Measurements from ENCODE around the gene CD9. TPM values are rescaled to one million over a fixed set of nuclear protein-coding genes. Genes with fewer than 3 reads are reported as not detected.
"Not testable (repeated sequence)": the region's sequence is repeated elsewhere in the genome, so short reads cannot be mapped to it uniquely, and the experiment has no call there.

The CD9 gene
- total RNA-seq, 2 experiments from 2014 or later, result 3.1 to 3.3 TPM

DNA sequence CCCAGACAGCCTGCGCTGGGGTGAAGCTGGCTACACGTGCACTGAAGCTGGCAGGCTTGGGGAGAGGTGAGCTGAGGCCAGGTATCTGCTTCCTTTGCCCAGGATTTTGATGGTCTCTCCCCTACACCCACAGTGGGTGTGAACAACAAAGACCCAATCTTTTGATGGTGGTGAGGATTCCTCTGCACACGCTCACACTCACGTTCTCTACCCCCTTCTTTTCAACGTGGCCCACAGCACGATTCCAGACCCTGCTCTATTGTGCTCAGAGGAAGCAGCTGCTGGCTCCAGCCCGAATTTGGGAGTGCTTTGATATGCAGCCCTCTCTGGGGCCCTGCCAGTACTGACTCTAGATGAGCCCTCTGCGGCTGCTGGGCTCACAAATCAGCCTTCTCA, 4.9 kb downstream of the CD9 start:
- Mint-ChIP-seq H3K9me3 (no peaks in the 10 kb centered on the region), H3K27ac (no peak overlapping the region), H3K4me1 (ENCODE audit: low read depth) (peaks cover 2% of the 10 kb centered on the region), H3K36me3 (ENCODE audit: low read depth) (no peaks in the 10 kb centered on the region), H3K4me3 (no peak overlapping the region), H3K27me3 (ENCODE audit: low read depth) (peaks cover 32% of the 10 kb centered on the region)
- CTCF ChIA-PET, result interaction anchor here (3.3 kb wide), 1 partner anchor 10 kb away, joined by 16 read pairs; no protein-coding TSS in a partner anchor
- intact Hi-C loops (cut with micrococcal nuclease), result no loop called here
- no peak for DNase-seq

DNA sequence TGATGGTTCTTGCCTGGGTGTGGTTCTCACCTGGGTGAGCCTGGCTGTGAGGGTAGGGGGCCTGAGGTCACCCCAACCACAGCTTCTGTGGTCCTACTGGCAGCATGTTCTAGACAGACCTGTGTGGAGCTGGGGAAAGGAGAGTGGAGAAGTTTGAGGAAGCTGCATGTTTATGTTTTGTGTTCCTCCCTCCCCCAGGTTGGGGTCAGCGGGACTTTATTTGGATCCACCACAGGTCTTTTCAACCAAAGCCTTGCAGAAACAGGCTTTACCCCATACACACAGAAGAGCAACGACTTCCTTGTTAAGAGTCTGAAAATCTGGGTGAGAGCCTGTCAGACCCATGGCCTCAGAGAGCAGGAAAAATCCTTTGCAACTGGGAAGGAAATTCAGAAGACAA, 5.6 kb downstream of the CD9 start:
- Mint-ChIP-seq H3K36me3 (ENCODE audit: low read depth) (no peaks in the 10 kb centered on the region), H3K4me1 (ENCODE audit: low read depth) (peaks cover 2% of the 10 kb centered on the region), H3K4me3 (no peak overlapping the region), H3K9me3 (no peaks in the 10 kb centered on the region), H3K27ac (no peak overlapping the region), H3K27me3 (ENCODE audit: low read depth) (peaks cover 32% of the 10 kb centered on the region)
- intact Hi-C loops (cut with micrococcal nuclease), result no loop called here
- DNase-seq, result no peak
- CTCF ChIA-PET, result interaction anchor here (3.3 kb wide), 1 partner anchor 10 kb away, joined by 16 read pairs; no protein-coding TSS in a partner anchor

DNA sequence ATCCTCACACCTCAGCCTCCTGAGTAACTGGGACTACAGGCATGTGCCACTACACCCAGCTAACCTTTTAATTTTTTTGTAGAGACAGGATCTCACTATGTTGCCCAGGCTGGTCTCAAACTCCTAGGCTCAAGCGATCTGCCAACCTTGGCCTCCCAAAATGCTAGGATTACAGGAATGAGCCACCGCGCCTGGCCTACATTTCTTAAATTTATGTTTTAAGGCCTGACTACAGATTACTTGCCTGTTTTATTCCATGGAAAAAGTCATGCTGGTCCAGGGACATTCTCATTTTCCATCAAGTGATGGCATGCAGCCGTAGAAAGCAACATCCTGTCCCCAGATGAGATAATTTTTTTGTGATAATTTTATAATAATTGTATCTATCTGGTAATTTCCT, 6.1 kb downstream of the CD9 start:
- peaks cover 29% of the 10 kb centered on the region for H3K27me3 Mint-ChIP-seq (ENCODE audit: low read depth)
- CTCF ChIA-PET, result interaction anchor here (1.5 to 3.3 kb wide), 2 partner anchors 11 kb away, joined by 6 to 16 read pairs; no protein-coding TSS in a partner anchor
- H3K4me1 Mint-ChIP-seq (ENCODE audit: low read depth), result no peaks in the 10 kb centered on the region
- H3K27ac Mint-ChIP-seq, result no peak overlapping the region
- intact Hi-C loops (cut with micrococcal nuclease), result no loop called here
- no peaks in the 10 kb centered on the region for H3K36me3 Mint-ChIP-seq (ENCODE audit: low read depth)
- H3K4me3 Mint-ChIP-seq, result no peak overlapping the region
- no peaks in the 10 kb centered on the region for H3K9me3 Mint-ChIP-seq
- DNase-seq, result no peak

DNA sequence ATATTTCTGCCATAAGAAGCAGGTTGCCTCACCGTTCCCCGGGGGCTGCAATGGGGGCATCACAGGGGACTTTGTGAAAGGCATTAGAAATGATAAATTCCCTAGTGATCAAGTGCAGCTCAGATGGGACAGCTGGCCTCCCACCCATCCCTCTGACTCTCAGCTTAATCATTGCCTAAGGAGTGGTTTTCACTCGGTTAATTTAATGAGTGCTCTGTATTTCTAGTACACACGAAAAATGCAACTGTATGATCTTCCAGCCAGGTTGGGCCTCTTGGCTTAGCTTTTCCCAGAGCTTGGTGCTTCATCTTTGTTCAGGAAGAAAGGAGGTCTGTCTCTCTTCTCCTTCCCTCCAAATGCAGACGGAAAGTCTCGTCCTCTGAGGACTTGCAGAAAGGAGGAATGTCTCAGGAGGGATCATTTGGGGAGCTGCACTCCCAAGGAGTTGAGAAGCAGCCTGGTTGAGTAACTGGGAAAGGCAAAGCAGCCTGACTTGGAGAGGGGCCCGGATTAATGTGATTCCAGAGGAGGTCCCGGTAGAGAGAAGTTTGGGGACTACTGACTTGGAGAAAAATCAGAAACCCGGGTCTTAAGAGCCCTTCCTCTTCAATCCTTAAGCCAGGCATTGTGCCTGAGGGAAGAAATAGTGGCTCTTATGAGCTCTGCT, 7.2 kb downstream of the CD9 start:
- no peaks in the 10 kb centered on the region for H3K36me3 Mint-ChIP-seq (ENCODE audit: low read depth)
- intact Hi-C loops (cut with micrococcal nuclease), result no loop called here

DNA sequence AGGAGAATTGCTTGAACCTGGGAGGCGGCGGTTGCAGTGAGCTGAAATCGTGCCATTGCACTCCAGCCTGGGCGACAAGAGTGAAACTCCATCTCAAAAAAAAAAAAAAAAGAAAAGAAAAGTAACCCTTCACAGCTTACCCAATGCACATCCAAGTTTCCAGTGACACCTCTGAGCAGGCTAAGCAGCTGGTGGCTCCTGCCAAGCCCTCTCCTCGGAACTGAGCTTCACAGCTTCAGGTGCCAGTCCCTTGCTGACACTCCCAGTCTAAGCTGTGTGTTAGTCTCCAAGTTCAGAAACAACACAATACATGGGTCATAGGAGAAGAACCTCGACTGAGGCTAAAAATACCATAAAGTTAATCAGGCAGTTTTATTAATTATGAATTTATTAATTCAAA, 7.9 kb downstream of the CD9 start:
- CTCF ChIA-PET, result interaction anchor here (1.1 kb wide), 1 partner anchor 71 kb away, joined by 5 read pairs; no protein-coding TSS in a partner anchor
- H3K27ac Mint-ChIP-seq, result no peak overlapping the region
- H3K9me3 Mint-ChIP-seq, result no peaks in the 10 kb centered on the region
- H3K36me3 Mint-ChIP-seq (ENCODE audit: low read depth), result no peaks in the 10 kb centered on the region
- no peaks in the 10 kb centered on the region for H3K4me1 Mint-ChIP-seq (ENCODE audit: low read depth)
- intact Hi-C loops (cut with micrococcal nuclease), result no loop called here
- DNase-seq, result no peak
- H3K4me3 Mint-ChIP-seq, result no peak overlapping the region
- H3K27me3 Mint-ChIP-seq (ENCODE audit: low read depth), result peaks cover 13% of the 10 kb centered on the region

More for the DNA sequence above, 7.2 kb downstream of the CD9 start:
- CTCF ChIA-PET, result interaction anchor here (0.9 to 1.5 kb wide), 3 partner anchors 12 to 79 kb away, joined by 4 to 6 read pairs (median 5); no protein-coding TSS in a partner anchor
- no peak overlapping the region for H3K4me3 Mint-ChIP-seq
- peaks cover 21% of the 10 kb centered on the region for H3K27me3 Mint-ChIP-seq (ENCODE audit: low read depth)
- no peaks in the 10 kb centered on the region for H3K4me1 Mint-ChIP-seq (ENCODE audit: low read depth)
- H3K9me3 Mint-ChIP-seq, result no peaks in the 10 kb centered on the region
- H3K27ac Mint-ChIP-seq, result no peak overlapping the region
- no peak for DNase-seq

DNA sequence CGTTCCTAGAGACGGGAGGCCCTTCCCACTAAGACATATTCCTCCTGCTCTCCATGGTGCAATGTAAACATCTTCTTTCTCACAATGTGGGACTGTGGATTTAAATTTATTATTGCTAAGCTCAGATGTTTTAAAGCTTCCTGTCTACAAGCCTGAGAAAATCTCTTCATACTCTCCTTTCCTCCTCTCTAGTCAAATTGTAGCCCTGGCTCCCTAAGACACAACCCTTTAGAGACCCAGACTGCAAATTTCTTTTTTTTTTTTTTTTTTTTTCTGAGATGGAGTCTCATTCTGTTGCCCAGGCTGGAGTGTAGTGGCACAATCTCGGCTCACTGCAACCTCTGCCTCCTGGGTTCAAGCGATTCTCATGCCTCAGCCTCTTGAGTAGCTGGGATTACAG, 9.2 kb downstream of the CD9 start:
- H3K9me3 Mint-ChIP-seq; DNase-seq; H3K4me1 Mint-ChIP-seq (ENCODE audit: low read depth); H3K4me3 Mint-ChIP-seq; intact Hi-C loops (cut with micrococcal nuclease); H3K36me3 Mint-ChIP-seq (ENCODE audit: low read depth); H3K27me3 Mint-ChIP-seq (ENCODE audit: low read depth); H3K27ac Mint-ChIP-seq: not testable (repeated sequence)
- CTCF ChIA-PET, result interaction anchor here (0.7 kb wide), 1 partner anchor 147 kb away, joined by 3 read pairs; no protein-coding TSS in a partner anchor

DNA sequence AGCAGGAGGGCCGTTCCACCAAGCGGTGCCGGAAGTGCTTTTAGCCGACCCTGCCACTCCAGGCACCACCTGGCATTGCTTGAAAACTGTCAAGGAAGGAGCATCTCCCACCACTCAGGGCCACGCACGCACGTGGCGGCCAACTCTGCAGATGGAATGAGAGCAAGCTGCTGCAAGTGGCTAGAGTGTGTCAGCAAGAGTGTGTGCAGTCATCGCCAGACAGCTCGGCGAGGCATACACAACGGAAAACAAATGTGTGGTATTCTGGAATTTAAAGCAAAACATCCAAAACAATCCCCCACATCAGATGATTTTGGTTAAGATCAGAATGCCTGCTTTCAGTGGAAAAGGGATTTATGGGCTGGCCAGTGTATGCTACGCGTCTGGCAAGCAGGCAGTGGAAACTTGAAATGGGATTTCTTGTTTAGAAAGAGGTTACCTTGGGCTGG, 11.2 kb downstream of the CD9 start:
- intact Hi-C loops (cut with micrococcal nuclease), result no loop called here
- H3K36me3 Mint-ChIP-seq (ENCODE audit: low read depth), result no peaks in the 10 kb centered on the region
- no peaks in the 10 kb centered on the region for H3K9me3 Mint-ChIP-seq
- no peaks in the 10 kb centered on the region for H3K27me3 Mint-ChIP-seq (ENCODE audit: low read depth)
- CTCF ChIA-PET, result interaction anchor here (1.8 kb wide), 1 partner anchor 16 kb away, joined by 5 read pairs; no protein-coding TSS in a partner anchor
- H3K27ac Mint-ChIP-seq, result no peak overlapping the region
- H3K4me3 Mint-ChIP-seq, result no peak overlapping the region
- no peak for DNase-seq
- no peaks in the 10 kb centered on the region for H3K4me1 Mint-ChIP-seq (ENCODE audit: low read depth)

DNA sequence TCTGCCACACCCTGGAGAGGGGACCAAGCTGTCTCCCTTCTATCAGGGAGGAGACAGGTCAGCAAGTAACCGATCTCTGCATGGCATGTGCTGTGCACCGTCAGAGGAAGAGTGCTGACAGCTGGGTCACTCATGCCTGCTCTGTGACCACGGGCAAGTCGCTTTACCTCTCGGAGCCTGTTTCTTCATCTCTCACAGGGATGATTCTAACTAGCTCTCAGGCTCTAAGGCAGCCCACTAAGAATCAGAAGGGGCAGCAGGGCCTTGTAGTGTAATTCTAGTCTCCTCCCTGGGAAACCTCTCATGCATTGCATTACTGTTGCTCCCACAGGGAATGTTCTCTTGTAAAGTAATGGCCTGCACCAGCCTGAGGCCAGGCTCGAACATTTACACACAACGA, 11.9 kb downstream of the CD9 start:
- no peak overlapping the region for H3K27ac Mint-ChIP-seq
- H3K4me3 Mint-ChIP-seq, result no peak overlapping the region
- no peak for DNase-seq
- H3K36me3 Mint-ChIP-seq (ENCODE audit: low read depth), result no peaks in the 10 kb centered on the region
- H3K27me3 Mint-ChIP-seq (ENCODE audit: low read depth), result no peaks in the 10 kb centered on the region
- no peaks in the 10 kb centered on the region for H3K9me3 Mint-ChIP-seq
- intact Hi-C loops (cut with micrococcal nuclease), result no loop called here
- CTCF ChIA-PET, result interaction anchor here (1.1 to 2.1 kb wide), 2 partner anchors 16 to 72 kb away, joined by 4 to 6 read pairs; no protein-coding TSS in a partner anchor
- H3K4me1 Mint-ChIP-seq (ENCODE audit: low read depth), result no peaks in the 10 kb centered on the region

DNA sequence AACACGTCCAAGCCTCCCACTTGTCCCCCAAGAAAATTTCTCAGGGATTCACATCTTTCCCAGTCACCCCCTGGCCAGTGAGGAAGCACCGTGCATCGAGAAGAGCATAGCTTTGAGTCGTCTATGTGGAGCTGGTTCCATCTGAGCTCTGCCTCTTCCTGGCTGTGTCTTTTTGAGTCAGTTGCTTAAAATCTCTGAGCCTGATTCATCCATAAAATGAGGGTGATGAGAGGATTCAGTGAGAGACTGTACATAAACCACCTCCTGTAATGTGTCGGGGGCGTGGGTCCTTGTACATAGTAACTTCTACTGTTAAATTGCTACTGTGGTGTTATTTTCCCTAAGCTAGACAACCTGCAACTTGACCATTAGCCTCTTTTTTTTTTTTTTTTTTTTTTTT, 13.8 kb downstream of the CD9 start:
- DNase-seq, result no peak
- no peaks in the 10 kb centered on the region for H3K9me3 Mint-ChIP-seq
- H3K4me3 Mint-ChIP-seq, result no peak overlapping the region
- CTCF ChIA-PET, result interaction anchor here (0.5 to 2.1 kb wide), 6 partner anchors 13 to 580 kb away, joined by 3 to 6 read pairs (median 4); no protein-coding TSS in a partner anchor
- H3K36me3 Mint-ChIP-seq (ENCODE audit: low read depth), result no peaks in the 10 kb centered on the region
- H3K27me3 Mint-ChIP-seq (ENCODE audit: low read depth), result no peaks in the 10 kb centered on the region
- peaks cover 7% of the 10 kb centered on the region for H3K4me1 Mint-ChIP-seq (ENCODE audit: low read depth)
- intact Hi-C loops (cut with micrococcal nuclease), result no loop called here
- H3K27ac Mint-ChIP-seq, result no peak overlapping the region

DNA sequence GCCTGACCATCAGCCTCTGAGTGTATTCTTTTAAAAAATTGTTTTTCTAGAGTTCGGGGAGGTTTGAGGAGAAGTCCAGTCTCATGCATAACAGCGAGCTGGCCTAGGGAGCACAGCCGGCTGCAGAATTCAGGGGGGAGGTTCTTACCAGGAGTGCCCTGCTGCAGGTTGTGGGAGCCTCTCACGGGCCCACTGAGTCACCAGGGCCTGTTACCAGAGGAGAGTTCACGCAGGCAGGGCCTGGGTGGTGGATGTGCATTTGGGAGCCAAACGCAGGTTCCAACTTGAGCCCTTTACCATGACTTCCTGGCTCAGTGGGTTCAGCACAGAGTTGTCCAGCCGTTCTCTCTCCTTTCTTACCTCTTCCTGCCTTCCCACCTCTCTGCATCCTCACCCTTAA, 14.4 kb downstream of the CD9 start:
- intact Hi-C loops (cut with micrococcal nuclease), result no loop called here
- Mint-ChIP-seq H3K27ac (no peak overlapping the region), H3K27me3 (ENCODE audit: low read depth) (no peaks in the 10 kb centered on the region), H3K36me3 (ENCODE audit: low read depth) (no peaks in the 10 kb centered on the region), H3K4me3 (no peak overlapping the region), H3K4me1 (ENCODE audit: low read depth) (peaks cover 7% of the 10 kb centered on the region), H3K9me3 (no peaks in the 10 kb centered on the region)
- CTCF ChIA-PET, result interaction anchor here (0.6 kb wide), 1 partner anchor 580 kb away, joined by 3 read pairs; no protein-coding TSS in a partner anchor
- DNase-seq, result no peak

DNA sequence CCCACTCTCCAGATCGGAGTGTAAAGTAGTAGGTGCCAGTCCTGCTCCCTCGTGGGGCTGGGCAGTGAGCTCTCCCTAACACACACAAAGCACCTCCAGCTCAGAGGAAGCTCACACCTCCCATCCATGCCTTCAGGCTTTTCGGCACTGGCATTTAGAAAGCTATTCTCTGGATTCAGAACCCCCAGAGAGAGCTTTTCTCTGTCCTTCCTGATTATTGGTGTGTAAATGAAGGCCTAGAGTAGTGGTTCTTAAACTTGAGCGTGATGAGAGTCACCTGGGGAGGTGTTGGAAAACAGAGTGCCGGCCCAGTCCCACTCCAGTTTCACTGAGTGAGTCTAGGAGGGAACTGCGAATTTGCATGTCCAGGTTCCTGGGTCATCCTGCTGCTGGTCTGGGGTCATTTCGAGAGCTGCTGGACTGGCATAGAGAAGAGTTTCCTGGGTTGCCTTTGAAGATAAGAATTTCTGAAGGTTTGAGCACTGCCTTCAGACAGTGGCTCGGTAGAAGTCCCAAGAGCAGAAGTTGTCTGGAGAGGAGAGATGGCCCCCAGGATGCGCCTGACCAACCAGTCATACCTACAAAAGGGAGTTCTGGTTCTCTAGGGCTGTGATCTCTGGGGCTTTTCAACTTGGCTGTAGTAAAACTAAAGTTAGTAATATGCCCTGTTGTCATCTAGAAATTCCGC, 15.1 kb downstream of the CD9 start:
- H3K4me3 Mint-ChIP-seq, result no peak overlapping the region

DNA sequence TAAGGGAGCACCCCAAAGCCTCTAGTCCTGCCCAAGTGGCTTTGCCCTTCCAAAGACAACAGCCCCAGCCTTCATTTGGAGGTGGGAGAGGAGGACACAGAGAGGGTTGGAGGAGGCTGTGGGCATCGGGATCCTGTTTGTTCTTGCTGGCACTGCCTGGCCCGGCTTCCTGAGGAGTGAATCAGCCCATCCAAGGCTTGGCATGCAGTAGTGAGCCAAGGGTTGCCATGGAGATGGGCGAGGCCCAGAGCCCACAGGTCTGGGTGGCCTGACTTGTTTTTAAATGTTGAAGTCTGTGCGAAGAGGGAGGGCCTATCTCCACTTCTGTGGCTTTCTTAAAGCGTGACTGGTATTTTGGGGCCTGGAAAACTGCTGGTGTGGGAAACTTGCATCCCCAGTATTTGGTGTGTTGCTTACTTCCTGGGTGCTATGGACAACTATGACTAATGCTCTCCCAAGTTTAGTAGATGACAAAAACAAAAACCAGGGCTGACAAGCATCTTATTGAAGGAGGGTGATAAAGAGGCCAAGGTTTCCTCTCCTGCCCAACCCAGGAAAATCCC, 15.8 kb downstream of the CD9 start:
- H3K27me3 Mint-ChIP-seq (ENCODE audit: low read depth), result no peaks in the 10 kb centered on the region
- no peak overlapping the region for H3K4me3 Mint-ChIP-seq
- no peaks in the 10 kb centered on the region for H3K9me3 Mint-ChIP-seq
- no peaks in the 10 kb centered on the region for H3K36me3 Mint-ChIP-seq (ENCODE audit: low read depth)
- no peak overlapping the region for H3K27ac Mint-ChIP-seq
- peaks cover 7% of the 10 kb centered on the region for H3K4me1 Mint-ChIP-seq (ENCODE audit: low read depth)
- intact Hi-C loops (cut with micrococcal nuclease), result no loop called here
- no peak for DNase-seq
- CTCF ChIA-PET, result interaction anchor here (0.7 kb wide), 1 partner anchor 20 kb away, joined by 3 read pairs; no protein-coding TSS in a partner anchor

More for the DNA sequence above, 15.1 kb downstream of the CD9 start:
- intact Hi-C loops (cut with micrococcal nuclease), result no loop called here
- H3K27me3 Mint-ChIP-seq (ENCODE audit: low read depth), result no peaks in the 10 kb centered on the region
- DNase-seq, result no peak
- no peaks in the 10 kb centered on the region for H3K9me3 Mint-ChIP-seq
- CTCF ChIA-PET, result interaction anchor here (0.7 kb wide), 1 partner anchor 20 kb away, joined by 3 read pairs; no protein-coding TSS in a partner anchor
- no peaks in the 10 kb centered on the region for H3K36me3 Mint-ChIP-seq (ENCODE audit: low read depth)
- H3K4me1 Mint-ChIP-seq (ENCODE audit: low read depth), result peaks cover 7% of the 10 kb centered on the region
- no peak overlapping the region for H3K27ac Mint-ChIP-seq
